Measurements from ENCODE around the gene GTPBP6.

The GTPBP6 gene

DNA sequence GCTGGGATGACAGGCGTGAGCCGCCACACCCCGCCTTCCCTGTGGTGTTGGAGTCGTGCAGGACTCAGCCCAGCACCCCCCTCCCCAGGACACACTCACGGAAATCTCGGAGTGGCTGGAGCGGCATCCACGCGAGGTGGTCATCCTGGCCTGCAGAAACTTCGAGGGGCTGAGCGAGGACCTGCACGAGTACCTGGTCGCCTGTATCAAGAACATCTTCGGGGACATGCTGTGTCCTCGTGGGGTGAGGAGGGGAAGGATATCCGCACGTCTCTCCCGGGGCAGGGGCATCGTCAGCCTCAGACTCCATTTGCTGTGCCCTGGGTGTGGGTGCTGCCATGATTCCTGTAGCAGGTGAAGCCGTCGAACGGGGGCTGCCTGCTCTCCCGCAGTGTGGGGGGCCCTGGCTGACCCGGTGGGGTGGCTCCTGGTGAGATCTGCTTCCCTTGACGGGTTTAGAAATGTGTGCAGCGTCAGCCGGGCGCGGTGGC is 27.1 kb downstream of the GTPBP6 start:
- no peak overlapping the region for H3K4me3 ChIP-seq (IDR thresholded peaks at IDR 0.05; ENCODE audit: insufficient read depth, low read depth, low read length)
- no peaks in the 10 kb centered on the region for H4K20me1 ChIP-seq (ENCODE audit: insufficient read depth)
- H3K27me3 ChIP-seq (ENCODE audit: insufficient read depth, low read depth): no peaks in the 10 kb centered on the region
- TF ChIP-seq, protein P1, sequence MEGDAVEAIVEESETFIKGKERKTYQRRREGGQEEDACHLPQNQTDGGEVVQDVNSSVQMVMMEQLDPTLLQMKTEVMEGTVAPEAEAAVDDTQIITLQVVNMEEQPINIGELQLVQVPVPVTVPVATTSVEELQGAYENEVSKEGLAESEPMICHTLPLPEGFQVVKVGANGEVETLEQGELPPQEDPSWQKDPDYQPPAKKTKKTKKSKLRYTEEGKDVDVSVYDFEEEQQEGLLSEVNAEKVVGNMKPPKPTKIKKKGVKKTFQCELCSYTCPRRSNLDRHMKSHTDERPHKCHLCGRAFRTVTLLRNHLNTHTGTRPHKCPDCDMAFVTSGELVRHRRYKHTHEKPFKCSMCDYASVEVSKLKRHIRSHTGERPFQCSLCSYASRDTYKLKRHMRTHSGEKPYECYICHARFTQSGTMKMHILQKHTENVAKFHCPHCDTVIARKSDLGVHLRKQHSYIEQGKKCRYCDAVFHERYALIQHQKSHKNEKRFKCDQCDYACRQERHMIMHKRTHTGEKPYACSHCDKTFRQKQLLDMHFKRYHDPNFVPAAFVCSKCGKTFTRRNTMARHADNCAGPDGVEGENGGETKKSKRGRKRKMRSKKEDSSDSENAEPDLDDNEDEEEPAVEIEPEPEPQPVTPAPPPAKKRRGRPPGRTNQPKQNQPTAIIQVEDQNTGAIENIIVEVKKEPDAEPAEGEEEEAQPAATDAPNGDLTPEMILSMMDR (conservative IDR thresholded peaks at IDR 0.05; ENCODE audit: low read depth, low read length): no peak
- H3K4me2 ChIP-seq: no peak overlapping the region
- no peak overlapping the region for H3K9ac ChIP-seq
- H2AFZ ChIP-seq (ENCODE audit: low read depth): no peak overlapping the region
- H3K36me3 ChIP-seq (ENCODE audit: insufficient read depth): no peaks in the 10 kb centered on the region
- no peaks in the 10 kb centered on the region for H3K4me1 ChIP-seq (ENCODE audit: low read depth, poor library complexity, severe bottlenecking)
- H3K79me2 ChIP-seq (ENCODE audit: insufficient read depth, low read depth): no peaks in the 10 kb centered on the region
- no peak overlapping the region for H3K27ac ChIP-seq

GRCh38 chrX:290476-291166 is 28.0 kb downstream of the GTPBP6 start:
- H4K20me1 ChIP-seq (ENCODE audit: insufficient read depth): no peaks in the 10 kb centered on the region
- no peaks in the 10 kb centered on the region for H3K4me1 ChIP-seq (ENCODE audit: low read depth, poor library complexity, severe bottlenecking)
- no peaks in the 10 kb centered on the region for H3K79me2 ChIP-seq (ENCODE audit: insufficient read depth, low read depth)
- no peak overlapping the region for H3K4me2 ChIP-seq
- H3K36me3 ChIP-seq (ENCODE audit: insufficient read depth): no peaks in the 10 kb centered on the region
- no peak overlapping the region for H3K4me3 ChIP-seq (IDR thresholded peaks at IDR 0.05; ENCODE audit: insufficient read depth, low read depth, low read length)
- no peak overlapping the region for H3K27ac ChIP-seq
- no peak overlapping the region for H3K9ac ChIP-seq
- H2AFZ ChIP-seq (ENCODE audit: low read depth): no peak overlapping the region
- no peaks in the 10 kb centered on the region for H3K27me3 ChIP-seq (ENCODE audit: insufficient read depth, low read depth)
- TF ChIP-seq, protein P1 (conservative IDR thresholded peaks at IDR 0.05; ENCODE audit: low read depth, low read length): no peak

DNA sequence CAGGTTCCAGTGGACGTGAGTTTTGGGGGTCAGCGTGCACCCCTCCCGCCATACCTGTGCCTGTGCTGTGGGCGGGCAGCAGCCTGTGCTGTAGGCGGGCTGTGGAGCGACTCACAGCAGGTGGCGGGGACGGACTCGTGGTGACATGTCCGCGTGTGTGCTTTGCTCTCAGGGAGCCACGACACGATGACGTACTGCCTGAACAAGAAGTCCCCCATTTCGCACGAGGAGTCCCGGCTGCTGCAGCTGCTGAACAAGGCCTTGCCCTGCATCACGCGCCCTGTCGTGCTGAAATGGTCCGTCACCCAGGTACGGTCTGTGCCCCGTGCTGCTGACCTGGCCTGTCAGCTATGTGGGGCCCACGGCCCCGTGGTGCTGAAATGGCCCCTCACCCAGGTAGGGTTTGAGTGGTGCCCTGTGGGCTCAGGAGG is 30.0 kb downstream of the GTPBP6 start:
- H3K27me3 ChIP-seq (ENCODE audit: insufficient read depth, low read depth): no peaks in the 10 kb centered on the region
- H3K27ac ChIP-seq: no peak overlapping the region
- no peaks in the 10 kb centered on the region for H3K36me3 ChIP-seq (ENCODE audit: insufficient read depth)
- no peaks in the 10 kb centered on the region for H3K79me2 ChIP-seq (ENCODE audit: insufficient read depth, low read depth)
- H3K4me1 ChIP-seq (ENCODE audit: low read depth, poor library complexity, severe bottlenecking): no peaks in the 10 kb centered on the region
- no peak overlapping the region for H3K9ac ChIP-seq
- no peak overlapping the region for H2AFZ ChIP-seq (ENCODE audit: low read depth)
- no peak overlapping the region for H3K4me3 ChIP-seq (IDR thresholded peaks at IDR 0.05; ENCODE audit: insufficient read depth, low read depth, low read length)
- no peaks in the 10 kb centered on the region for H4K20me1 ChIP-seq (ENCODE audit: insufficient read depth)
- no peak overlapping the region for H3K4me2 ChIP-seq
- TF ChIP-seq, protein P1 (conservative IDR thresholded peaks at IDR 0.05; ENCODE audit: low read depth, low read length): no peak

DNA sequence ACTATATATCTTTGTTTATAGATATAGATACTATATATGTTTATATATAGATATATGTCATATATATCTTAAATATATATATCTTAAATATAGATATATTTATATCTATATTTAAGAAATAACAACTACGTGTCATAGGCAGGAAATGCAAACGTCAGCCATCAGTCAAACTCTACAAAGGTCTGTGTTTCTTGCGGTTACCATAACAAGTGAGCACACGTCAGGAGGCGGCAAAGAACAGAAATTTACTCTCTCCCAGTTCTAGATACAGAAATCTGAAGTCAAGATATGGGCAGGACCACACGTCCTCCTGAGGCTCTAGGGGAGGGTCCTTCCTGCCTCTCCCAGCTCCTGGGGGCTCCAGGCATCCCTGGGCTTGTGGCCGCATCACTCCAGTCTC is 30.9 kb downstream of the GTPBP6 start:
- H3K4me2 ChIP-seq: no peak overlapping the region
- no peaks in the 10 kb centered on the region for H4K20me1 ChIP-seq (ENCODE audit: insufficient read depth)
- no peak overlapping the region for H3K27ac ChIP-seq
- H3K79me2 ChIP-seq (ENCODE audit: insufficient read depth, low read depth): no peaks in the 10 kb centered on the region
- H3K27me3 ChIP-seq (ENCODE audit: insufficient read depth, low read depth): no peaks in the 10 kb centered on the region
- no peaks in the 10 kb centered on the region for H3K4me1 ChIP-seq (ENCODE audit: low read depth, poor library complexity, severe bottlenecking)
- H2AFZ ChIP-seq (ENCODE audit: low read depth): no peak overlapping the region
- no peaks in the 10 kb centered on the region for H3K36me3 ChIP-seq (ENCODE audit: insufficient read depth)
- no peak overlapping the region for H3K4me3 ChIP-seq (IDR thresholded peaks at IDR 0.05; ENCODE audit: insufficient read depth, low read depth, low read length)
- H3K9ac ChIP-seq: no peak overlapping the region
- TF ChIP-seq, protein P1 (conservative IDR thresholded peaks at IDR 0.05; ENCODE audit: low read depth, low read length): no peak
